Skeletal muscle tissue (tissue), 4 donors: ENCODE measurements around the gene GOLGA3. TPM values are rescaled to one million over a fixed set of nuclear protein-coding genes. Genes with fewer than 3 reads are reported as not detected.
"Not testable (repeated sequence)": the region's sequence is repeated elsewhere in the genome, so short reads cannot be mapped to it uniquely, and the experiment has no call there.

Experiments used
- H3K27ac ChIP-seq: one replicate; pipeline ENCODE4 v1.7.0; 2013; ENCODE audit warnings: mild to moderate bottlenecking, low read depth, low read length, inconsistent platforms
- H3K27me3 ChIP-seq, 3 donors: one replicate each; pipeline ENCODE4 v1.7.0; 2013; ENCODE audit warnings: low read length in 3 of 3; ENCODE audit not compliant: control insufficient read depth in 3 of 3, insufficient read depth in 3 of 3
- H3K36me3 ChIP-seq, 3 donors: one replicate each; pipeline ENCODE4 v1.7.0; 2013; ENCODE audit warnings: low read length in 3 of 3; ENCODE audit not compliant: control insufficient read depth in 3 of 3, insufficient read depth in 3 of 3
- H3K4me1 ChIP-seq, 3 donors: one replicate each; pipeline ENCODE4 v1.7.0; 2013; ENCODE audit warnings: low read length in 3 of 3, mild to moderate bottlenecking in 3 of 3; ENCODE audit not compliant: control insufficient read depth in 3 of 3, insufficient read depth in 3 of 3
- H3K4me3 ChIP-seq, 3 donors: one replicate each; pipeline ENCODE4 v1.7.0; 2013; ENCODE audit warnings: low read length in 3 of 3
- H3K9ac ChIP-seq, 3 donors: one replicate each; pipeline ENCODE4 v1.7.0; 2013; ENCODE audit warnings: low read length in 3 of 3, mild to moderate bottlenecking in 3 of 3, moderate library complexity in 2 of 3, low read depth in 1 of 3
- H3K9me3 ChIP-seq, 3 donors: one replicate each; pipeline ENCODE4 v1.7.0; 2013; ENCODE audit warnings: low read length in 3 of 3; ENCODE audit not compliant: control insufficient read depth in 3 of 3
- total RNA-seq: library from RNA; depleted of rRNA; stranded (reverse); fragments of >200 nt; gene quantifications from one replicate; pipeline ENCODE4 v1.2.3, GENCODE V29; 2014
- donor health status: Osteomylitis.

The GOLGA3 gene
- total RNA-seq, 1 donor from 2014 or later: 41.8 TPM

DNA sequence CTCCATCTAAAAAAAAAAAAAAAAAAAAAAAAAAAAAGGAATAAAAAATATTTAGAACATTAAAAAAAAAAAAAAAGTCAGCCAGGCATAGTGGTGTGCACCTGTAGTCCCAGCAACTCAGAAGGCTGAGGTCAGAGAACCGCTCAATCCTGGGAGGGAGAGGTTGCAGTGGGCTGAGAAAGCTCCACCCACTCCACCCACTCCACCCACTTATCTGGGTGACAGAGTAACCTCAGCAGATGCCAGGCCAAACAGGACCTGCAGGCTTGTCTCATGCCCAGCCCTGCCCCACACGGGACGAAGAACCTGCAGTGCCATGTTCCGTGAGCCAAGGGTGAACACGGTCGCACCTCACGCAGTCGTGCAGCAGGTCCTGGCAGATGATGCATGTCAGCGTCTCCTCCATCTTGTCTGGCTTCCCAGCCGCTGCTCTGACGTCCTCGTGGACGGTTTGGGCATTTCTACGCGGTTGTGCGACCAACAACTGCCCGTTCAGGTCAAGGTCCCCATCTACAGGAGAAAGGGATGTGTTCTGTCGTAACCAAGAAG lies 30.1 kb upstream of the GOLGA3 start:
- no peak overlapping the region for H3K4me3 ChIP-seq
- H3K27me3 ChIP-seq: no peaks in the 10 kb centered on the region
- no peaks in the 10 kb centered on the region for H3K9me3 ChIP-seq
- peaks cover 44 to 49% (median 45%) of the 10 kb centered on the region in 3 donors for H3K36me3 ChIP-seq
- no peak overlapping the region for H3K27ac ChIP-seq
- no peak overlapping the region for H3K9ac ChIP-seq
- no peaks in the 10 kb centered on the region for H3K4me1 ChIP-seq

- not testable (repeated sequence) for H3K4me3 ChIP-seq, H3K9ac ChIP-seq, H3K27me3 ChIP-seq, H3K9me3 ChIP-seq, H3K27ac ChIP-seq, H3K4me1 ChIP-seq
- peaks cover 59 to 62% (median 60%) of the 10 kb centered on the region in 3 donors for H3K36me3 ChIP-seq
Measured at GRCh38 chr12:132857019-132857418, 28.4 kb upstream of the GOLGA3 start.

DNA sequence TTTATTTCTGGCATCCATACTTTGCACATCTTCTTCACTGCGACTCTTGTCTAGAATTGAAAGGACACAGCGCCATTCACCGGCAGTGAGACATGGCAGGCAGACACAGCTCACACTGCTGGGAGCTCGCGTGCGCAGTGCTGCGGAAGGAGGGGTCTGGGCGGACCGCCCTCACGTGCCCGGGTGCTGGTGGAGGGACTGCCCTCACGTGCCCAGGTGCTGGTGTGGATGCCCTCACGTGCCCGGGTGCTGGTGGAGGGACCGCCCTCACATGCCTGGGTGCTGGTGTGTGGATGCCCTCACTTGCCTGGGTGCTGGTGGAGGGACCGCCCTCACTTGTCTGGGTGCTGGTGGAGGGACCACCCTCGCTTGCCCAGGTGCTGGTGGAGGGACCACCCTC lies 27.9 kb upstream of the GOLGA3 start:
- Histone ChIP-seq H3K4me1 (no peaks in the 10 kb centered on the region), H3K27ac (no peak overlapping the region), H3K4me3 (no peak overlapping the region), H3K9me3 (no peaks in the 10 kb centered on the region), H3K27me3 (no peaks in the 10 kb centered on the region), H3K9ac (no peak overlapping the region), H3K36me3 (peaks cover 58 to 61% (median 58%) of the 10 kb centered on the region in 3 donors)

DNA sequence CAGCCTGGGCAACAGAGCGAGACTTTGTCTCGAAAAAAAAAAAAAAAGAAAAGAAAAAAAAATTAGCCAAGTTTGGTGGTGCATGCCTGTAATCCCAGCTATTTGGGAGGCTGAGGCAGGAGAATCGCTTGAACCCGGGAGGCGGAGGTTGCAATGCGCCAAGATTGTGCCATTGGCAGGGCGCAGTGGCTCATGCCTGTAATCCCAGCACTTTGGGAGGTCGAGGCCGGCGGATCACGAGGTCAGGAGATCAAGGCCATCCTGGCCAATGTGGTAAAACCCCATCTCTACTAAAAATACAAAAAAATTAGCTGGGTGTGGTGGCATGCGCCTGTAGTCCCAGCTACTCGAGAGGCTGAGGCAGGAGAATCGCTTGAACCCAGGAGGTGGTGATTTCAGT lies 26.5 kb upstream of the GOLGA3 start:
- not testable (repeated sequence) for H3K27me3 ChIP-seq, H3K27ac ChIP-seq, H3K9ac ChIP-seq, H3K4me3 ChIP-seq, H3K4me1 ChIP-seq, H3K9me3 ChIP-seq
- peaks cover 62 to 64% (median 62%) of the 10 kb centered on the region in 3 donors for H3K36me3 ChIP-seq

GRCh38 chr12:132853285-132854092 lies 24.8 kb upstream of the GOLGA3 start:
- no peak overlapping the region for H3K4me3 ChIP-seq
- no peak overlapping the region for H3K27ac ChIP-seq
- H3K27me3 ChIP-seq: no peaks in the 10 kb centered on the region
- H3K4me1 ChIP-seq: no peaks in the 10 kb centered on the region
- no peaks in the 10 kb centered on the region for H3K9me3 ChIP-seq
- peaks cover 57 to 61% (median 60%) of the 10 kb centered on the region in 3 donors for H3K36me3 ChIP-seq
- H3K9ac ChIP-seq: no peak overlapping the region

GRCh38 chr12:132852496-132852895 lies 23.8 kb upstream of the GOLGA3 start:
- peaks cover 59 to 66% (median 61%) of the 10 kb centered on the region in 3 donors for H3K36me3 ChIP-seq
- H3K9me3 ChIP-seq: no peaks in the 10 kb centered on the region
- no peaks in the 10 kb centered on the region for H3K27me3 ChIP-seq

DNA sequence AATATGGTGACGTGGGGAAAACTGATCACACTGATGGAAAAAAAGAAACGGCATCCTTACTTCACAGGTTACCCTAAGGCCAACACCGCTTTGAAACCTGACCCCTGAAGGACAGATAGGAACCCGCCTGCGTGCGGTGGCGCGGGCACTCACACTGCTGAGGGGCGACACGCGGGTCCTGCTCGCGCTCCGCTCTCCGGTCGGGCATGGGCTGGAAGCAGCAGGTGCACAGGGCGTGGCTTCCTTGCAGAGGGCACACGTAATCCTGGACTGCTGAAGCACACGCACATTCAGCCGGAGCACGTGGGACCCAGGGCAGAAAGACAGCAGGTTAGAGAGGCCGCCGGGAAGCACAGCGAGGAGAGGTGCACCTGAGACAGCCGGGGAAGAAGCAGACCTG lies 22.8 kb upstream of the GOLGA3 start:
- no peaks in the 10 kb centered on the region for H3K4me1 ChIP-seq
- H3K27me3 ChIP-seq: no peaks in the 10 kb centered on the region
- H3K4me3 ChIP-seq: no peak overlapping the region
- H3K9ac ChIP-seq: no peak overlapping the region
- no peak overlapping the region for H3K27ac ChIP-seq
- peaks cover 58 to 64% (median 62%) of the 10 kb centered on the region in 3 donors for H3K36me3 ChIP-seq
- no peaks in the 10 kb centered on the region for H3K9me3 ChIP-seq

More at GRCh38 chr12:132852496-132852895, 23.8 kb upstream of the GOLGA3 start:
- no peak overlapping the region for H3K9ac ChIP-seq
- no peak overlapping the region for H3K4me3 ChIP-seq
- no peak overlapping the region for H3K27ac ChIP-seq
- H3K4me1 ChIP-seq: no peaks in the 10 kb centered on the region

DNA sequence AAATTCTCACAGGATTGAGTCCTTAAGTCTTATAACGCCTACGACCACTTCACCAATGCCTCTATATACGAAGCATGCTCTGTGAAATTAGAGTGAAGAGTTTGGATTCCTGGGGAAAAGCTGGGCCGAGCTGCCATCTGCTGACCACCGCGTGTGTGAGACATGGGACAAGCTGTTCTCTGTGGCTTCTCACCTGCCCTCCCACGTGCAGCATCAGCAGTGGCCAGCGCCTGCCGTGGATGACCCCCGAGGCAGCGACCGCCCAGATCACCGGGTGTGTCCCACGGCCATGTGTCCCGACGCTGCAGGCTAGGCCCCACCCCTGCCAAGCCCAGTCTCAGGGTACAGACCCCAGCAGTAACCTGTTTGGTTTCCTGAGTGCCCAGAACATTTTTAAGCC lies 21.6 kb upstream of the GOLGA3 start:
- Histone ChIP-seq H3K27me3 (no peaks in the 10 kb centered on the region), H3K27ac (no peak overlapping the region), H3K9ac (no peak overlapping the region), H3K36me3 (peaks cover 50 to 62% (median 60%) of the 10 kb centered on the region in 3 donors), H3K9me3 (no peaks in the 10 kb centered on the region), H3K4me3 (no peak overlapping the region), H3K4me1 (no peaks in the 10 kb centered on the region)

- Histone ChIP-seq H3K4me1 (no peaks in the 10 kb centered on the region), H3K27me3 (no peaks in the 10 kb centered on the region), H3K9ac (no peak overlapping the region), H3K9me3 (no peaks in the 10 kb centered on the region), H3K36me3 (peaks cover 43 to 57% (median 52%) of the 10 kb centered on the region in 3 donors), H3K27ac (no peak overlapping the region), H3K4me3 (no peak overlapping the region)
Measured at GRCh38 chr12:132848521-132848920, 19.9 kb upstream of the GOLGA3 start.
